ENCODE results near the gene CFAP44. TPM values are rescaled to one million over a fixed set of nuclear protein-coding genes. Genes with fewer than 3 reads are reported as not detected.
"Not testable (repeated sequence)": the region's sequence is repeated elsewhere in the genome, so short reads cannot be mapped to it uniquely, and the experiment has no call there.

Gene CFAP44, protein sequence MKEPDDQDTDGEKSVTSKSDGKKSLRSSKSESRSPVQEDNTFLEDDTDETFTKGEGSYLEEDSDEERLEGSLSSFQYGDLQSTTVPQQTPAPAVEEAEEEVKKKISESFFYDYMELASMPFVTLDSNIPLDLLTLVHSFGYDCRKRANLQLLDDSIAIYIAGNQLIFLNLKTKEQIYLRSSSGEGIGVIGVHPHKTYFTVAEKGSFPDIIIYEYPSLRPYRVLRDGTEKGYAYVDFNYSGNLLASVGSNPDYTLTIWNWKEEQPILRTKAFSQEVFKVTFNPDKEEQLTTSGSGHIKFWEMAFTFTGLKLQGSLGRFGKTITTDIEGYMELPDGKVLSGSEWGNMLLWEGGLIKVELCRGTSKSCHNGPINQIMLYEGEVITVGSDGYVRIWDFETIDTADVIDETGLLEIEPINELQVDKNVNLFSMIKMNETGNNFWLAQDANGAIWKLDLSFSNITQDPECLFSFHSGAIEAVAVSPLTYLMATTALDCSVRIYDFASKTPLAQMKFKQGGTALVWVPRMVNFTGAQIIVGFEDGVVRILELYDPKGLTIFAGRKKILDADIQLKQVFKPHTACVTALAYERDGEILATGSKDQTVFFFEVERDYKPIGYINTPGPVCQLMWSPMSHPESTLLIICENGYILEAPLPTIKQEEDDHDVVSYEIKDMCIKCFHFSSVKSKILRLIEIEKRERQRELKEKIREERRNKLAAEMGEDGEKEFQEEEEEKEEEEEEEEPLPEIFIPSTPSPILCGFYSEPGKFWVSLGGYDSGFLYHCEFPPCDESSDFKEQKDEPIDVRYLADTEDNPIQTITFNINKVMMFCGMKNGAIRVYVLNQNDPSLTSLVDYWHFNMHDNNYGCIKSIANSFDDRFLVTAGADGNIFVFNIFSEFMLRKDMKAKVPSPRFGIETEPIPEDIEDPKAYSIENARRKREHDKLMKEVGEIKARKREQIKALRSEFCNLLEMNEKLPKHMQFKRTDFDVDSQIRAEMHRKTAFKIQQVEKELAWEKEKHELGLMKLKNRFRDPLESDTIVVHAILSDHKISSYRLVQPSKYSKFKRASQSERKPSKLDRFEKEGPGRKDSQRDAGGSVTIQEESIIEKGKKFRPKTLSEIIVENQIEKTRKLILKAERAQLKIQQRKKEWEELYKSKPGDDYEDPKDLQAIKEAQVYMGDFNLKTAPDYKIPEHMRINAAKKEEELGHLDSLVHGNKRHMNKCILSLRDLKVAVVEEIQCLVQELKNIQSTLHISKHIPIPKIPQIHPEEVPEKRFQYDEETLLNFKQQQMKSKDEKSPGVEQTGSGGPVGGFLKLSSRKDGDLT (N-terminal part only)
- 11.9 TPM for polyA plus RNA-seq
- long read RNA-seq, donor 1, result 0 reads
- long read RNA-seq, donor 2, result 0 reads
- long read RNA-seq, donor 3, result 0 reads
- long read RNA-seq, donor 4, result 0 reads
- long read RNA-seq, donor 5, result 0 reads
- long read RNA-seq, donor 6, result 0 reads
- long read RNA-seq, donor 7, result 0 reads
- long read RNA-seq, donor 8, result 0 reads
- long read RNA-seq, donor 9, result 0 reads
- long read RNA-seq, donor 10, result 0 reads
- long read RNA-seq, donor 11, result 0 reads

DNA sequence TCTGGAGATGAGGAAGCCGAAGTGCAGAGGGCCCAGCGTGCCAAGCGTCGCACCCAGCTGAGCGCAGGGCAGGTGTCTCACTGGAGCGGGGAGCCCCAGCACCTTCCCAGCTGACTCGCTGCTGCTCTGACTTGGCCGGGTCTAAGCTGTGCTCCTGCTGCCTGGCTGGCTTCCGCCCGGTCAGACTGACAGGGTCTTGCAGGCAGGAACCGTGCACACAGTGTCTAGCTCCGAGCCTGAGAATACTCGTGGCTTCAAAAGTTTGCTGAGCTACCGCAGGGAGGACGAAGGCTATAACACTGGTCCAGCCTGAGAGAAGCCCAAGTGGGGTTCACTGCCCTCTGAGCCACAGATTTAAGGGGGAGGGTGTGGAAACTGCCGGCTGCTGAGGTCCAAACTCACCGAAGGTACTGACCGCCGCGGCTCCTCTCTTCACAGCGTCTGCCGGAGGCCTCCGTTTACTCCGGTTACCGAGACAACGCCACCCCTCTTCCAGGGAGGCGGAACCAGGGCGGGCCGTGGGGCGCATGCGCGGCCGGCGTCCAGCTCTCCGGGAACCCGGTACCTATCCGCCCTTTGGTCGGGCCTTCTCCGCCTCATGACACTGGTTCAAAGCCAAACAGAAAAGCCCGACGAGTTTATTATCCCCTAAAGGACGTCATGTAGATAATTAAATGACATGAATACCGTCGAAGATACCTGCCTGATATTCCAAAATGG, at the start of gene CFAP44:
TSS of gene CFAP44 (minus strand) at position 443 of the 720 bp plus-strand sequence. CDS start 7,829 bp downstream, outside the sequence.
- H3K4me1 ChIP-seq (ENCODE audit: control insufficient read depth, insufficient read depth, low read length), result peaks cover 12% of the 10 kb centered on the region

DNA sequence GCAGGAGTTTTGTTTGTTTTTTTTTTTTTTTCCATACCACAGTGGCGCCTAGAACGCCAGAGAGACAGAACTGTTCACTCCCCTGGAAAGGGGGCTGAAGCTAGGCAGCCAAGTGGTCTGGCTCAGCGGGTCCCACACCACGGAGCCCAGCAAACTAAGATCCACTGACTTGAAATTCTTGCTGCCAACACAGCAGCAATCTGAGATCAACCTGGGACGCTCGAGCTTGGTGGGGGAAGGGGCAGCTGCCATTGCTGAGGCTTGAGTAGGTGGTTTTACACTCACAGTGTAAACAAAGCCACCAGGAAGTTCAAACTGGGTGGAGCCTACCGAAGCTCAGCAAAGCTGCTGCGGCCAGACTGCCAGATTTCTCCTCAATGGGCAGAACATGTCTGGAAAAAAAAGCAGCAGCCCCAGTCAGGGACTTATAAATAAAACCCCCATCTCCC, 43.9 kb upstream of the CFAP44 start:
- H3K27me3 ChIP-seq (ENCODE audit: control insufficient read depth, insufficient read depth, low read length), result no peaks in the 10 kb centered on the region
- peaks cover 5% of the 10 kb centered on the region for H3K9me3 ChIP-seq (ENCODE audit: control insufficient read depth, low read depth, low read length)
- DNase-seq, result no peak
- no peak overlapping the region for H3K27ac ChIP-seq (ENCODE audit: low read length)
- WGBS (ENCODE audit: insufficient coverage, low lambda C conversion rate), result no CpG with 5 or more reads among the region's 8 CpGs
- peaks cover 18% of the 10 kb centered on the region for H3K36me3 ChIP-seq (ENCODE audit: control insufficient read depth, insufficient read depth, low read length)
- no peak overlapping the region for H3K4me3 ChIP-seq (ENCODE audit: low read length)
- no peaks in the 10 kb centered on the region for H3K4me1 ChIP-seq (ENCODE audit: control insufficient read depth, insufficient read depth, low read length)

More for the DNA sequence above, at the start of gene CFAP44:
- no peaks in the 10 kb centered on the region for H3K27me3 ChIP-seq (ENCODE audit: control insufficient read depth, insufficient read depth, low read length)
- peak within 1 kb of the TSS; percentile 5 for H3K27ac ChIP-seq (ENCODE audit: low read length)
- H3K36me3 ChIP-seq (ENCODE audit: control insufficient read depth, insufficient read depth, low read length), result no peaks in the 10 kb centered on the region
- H3K4me3 ChIP-seq (ENCODE audit: low read length), result peak within 1 kb of the TSS; percentile 49
- DNase-seq, result peak; percentile 92 to 94
- H3K9me3 ChIP-seq (ENCODE audit: control insufficient read depth, low read depth, low read length), result no peaks in the 10 kb centered on the region
- 0% methylated on average over 2 of the region's 44 CpGs for WGBS (ENCODE audit: insufficient coverage, low lambda C conversion rate)

DNA sequence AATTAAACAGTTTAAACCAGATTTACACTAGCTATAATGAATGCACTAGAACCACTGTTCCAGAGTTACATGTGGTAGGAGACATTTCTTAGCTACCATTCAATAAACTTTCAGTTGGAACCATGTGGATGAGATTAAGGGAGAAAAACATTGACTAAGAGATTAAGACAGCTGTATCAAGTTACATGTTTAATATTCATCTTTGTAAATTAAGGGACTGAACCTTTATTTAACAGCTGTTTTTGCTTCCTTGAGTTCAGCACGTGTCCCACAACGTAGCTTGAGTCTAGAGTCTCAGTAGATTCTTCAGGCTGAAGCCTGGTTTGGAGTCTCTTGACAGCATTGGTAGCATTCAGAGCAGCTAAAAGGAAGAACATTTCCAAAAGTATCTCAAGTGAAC, 27.2 kb upstream of the CFAP44 start:
- Histone ChIP-seq H3K36me3 (ENCODE audit: control insufficient read depth, insufficient read depth, low read length) (peaks cover 20% of the 10 kb centered on the region), H3K4me3 (ENCODE audit: low read length) (no peak overlapping the region), H3K27me3 (ENCODE audit: control insufficient read depth, insufficient read depth, low read length) (no peaks in the 10 kb centered on the region), H3K4me1 (ENCODE audit: control insufficient read depth, insufficient read depth, low read length) (no peaks in the 10 kb centered on the region), H3K27ac (ENCODE audit: low read length) (no peak overlapping the region), H3K9me3 (ENCODE audit: control insufficient read depth, low read depth, low read length) (no peaks in the 10 kb centered on the region)
- no peak for DNase-seq
- WGBS (ENCODE audit: insufficient coverage, low lambda C conversion rate), result no CpG with 5 or more reads among the region's 2 CpGs

GRCh38 chr3:113461488-113461887, 20.2 kb upstream of the CFAP44 start:
- Histone ChIP-seq H3K27me3 (ENCODE audit: control insufficient read depth, insufficient read depth, low read length) (no peaks in the 10 kb centered on the region), H3K4me1 (ENCODE audit: control insufficient read depth, insufficient read depth, low read length) (no peaks in the 10 kb centered on the region), H3K9me3 (ENCODE audit: control insufficient read depth, low read depth, low read length) (peaks cover 8% of the 10 kb centered on the region), H3K4me3 (ENCODE audit: low read length) (no peak overlapping the region), H3K27ac (ENCODE audit: low read length) (no peak overlapping the region), H3K36me3 (ENCODE audit: control insufficient read depth, insufficient read depth, low read length) (peaks cover 38% of the 10 kb centered on the region)
- no peak for DNase-seq

- not testable (repeated sequence) for H3K4me3 ChIP-seq (ENCODE audit: low read length); H3K9me3 ChIP-seq (ENCODE audit: control insufficient read depth, low read depth, low read length); H3K4me1 ChIP-seq (ENCODE audit: control insufficient read depth, insufficient read depth, low read length); DNase-seq; H3K27ac ChIP-seq (ENCODE audit: low read length); H3K27me3 ChIP-seq (ENCODE audit: control insufficient read depth, insufficient read depth, low read length)
- peaks cover 35% of the 10 kb centered on the region for H3K36me3 ChIP-seq (ENCODE audit: control insufficient read depth, insufficient read depth, low read length)
- no CpG with 5 or more reads among the region's 27 CpGs for WGBS (ENCODE audit: insufficient coverage, low lambda C conversion rate)
Measured at GRCh38 chr3:113458554-113458953, 17.3 kb upstream of the CFAP44 start.

- DNase-seq, result no peak
- H3K27me3 ChIP-seq (ENCODE audit: control insufficient read depth, insufficient read depth, low read length), result no peaks in the 10 kb centered on the region
- no peak overlapping the region for H3K4me3 ChIP-seq (ENCODE audit: low read length)
- H3K27ac ChIP-seq (ENCODE audit: low read length), result no peak overlapping the region
- H3K36me3 ChIP-seq (ENCODE audit: control insufficient read depth, insufficient read depth, low read length), result peaks cover 37% of the 10 kb centered on the region
- H3K4me1 ChIP-seq (ENCODE audit: control insufficient read depth, insufficient read depth, low read length), result no peaks in the 10 kb centered on the region
- peaks cover 8% of the 10 kb centered on the region for H3K9me3 ChIP-seq (ENCODE audit: control insufficient read depth, low read depth, low read length)
Measured at GRCh38 chr3:113455446-113455845, 14.2 kb upstream of the CFAP44 start.

GRCh38 chr3:113454630-113455029, 13.3 kb upstream of the CFAP44 start:
- no peak for DNase-seq
- Histone ChIP-seq H3K27ac (ENCODE audit: low read length) (no peak overlapping the region), H3K9me3 (ENCODE audit: control insufficient read depth, low read depth, low read length) (peaks cover 8% of the 10 kb centered on the region), H3K4me1 (ENCODE audit: control insufficient read depth, insufficient read depth, low read length) (no peaks in the 10 kb centered on the region), H3K36me3 (ENCODE audit: control insufficient read depth, insufficient read depth, low read length) (peaks cover 36% of the 10 kb centered on the region), H3K4me3 (ENCODE audit: low read length) (no peak overlapping the region), H3K27me3 (ENCODE audit: control insufficient read depth, insufficient read depth, low read length) (no peaks in the 10 kb centered on the region)
- no CpG with 5 or more reads among the region's 3 CpGs for WGBS (ENCODE audit: insufficient coverage, low lambda C conversion rate)

DNA sequence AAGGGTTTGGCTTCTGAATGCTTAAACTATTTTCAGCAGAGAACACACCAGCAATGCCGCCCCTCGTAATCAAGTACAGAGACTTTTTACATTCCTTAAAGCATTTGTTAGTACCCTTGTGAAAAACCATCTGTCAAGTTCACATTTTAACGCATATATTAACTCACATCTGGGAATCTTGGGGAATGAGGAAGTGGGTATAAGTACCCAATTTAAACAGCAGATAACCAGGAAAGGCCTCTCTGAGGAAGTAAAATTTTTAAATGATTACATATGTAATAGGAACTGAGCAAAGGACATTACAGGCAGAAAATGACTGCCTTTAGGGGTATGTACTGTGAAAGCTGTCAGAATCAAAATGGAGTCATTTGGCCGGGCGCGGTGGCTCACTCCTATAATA, 12.8 kb upstream of the CFAP44 start:
- peaks cover 35% of the 10 kb centered on the region for H3K36me3 ChIP-seq (ENCODE audit: control insufficient read depth, insufficient read depth, low read length)

GRCh38 chr3:113450911-113451310, 9.6 kb upstream of the CFAP44 start:
- H3K27ac ChIP-seq (ENCODE audit: low read length), result no peak overlapping the region
- no peaks in the 10 kb centered on the region for H3K4me1 ChIP-seq (ENCODE audit: control insufficient read depth, insufficient read depth, low read length)
- no peaks in the 10 kb centered on the region for H3K27me3 ChIP-seq (ENCODE audit: control insufficient read depth, insufficient read depth, low read length)
- H3K9me3 ChIP-seq (ENCODE audit: control insufficient read depth, low read depth, low read length), result no peaks in the 10 kb centered on the region
- H3K4me3 ChIP-seq (ENCODE audit: low read length), result no peak overlapping the region
- no peak for DNase-seq
- WGBS (ENCODE audit: insufficient coverage, low lambda C conversion rate), result no CpG with 5 or more reads among the region's 1 CpG
- peaks cover 30% of the 10 kb centered on the region for H3K36me3 ChIP-seq (ENCODE audit: control insufficient read depth, insufficient read depth, low read length)

More for the DNA sequence above, 12.8 kb upstream of the CFAP44 start:
- H3K27ac ChIP-seq (ENCODE audit: low read length), result no peak overlapping the region
- DNase-seq, result no peak
- WGBS (ENCODE audit: insufficient coverage, low lambda C conversion rate), result 100% methylated on average over 2 of the region's 6 CpGs
- no peaks in the 10 kb centered on the region for H3K4me1 ChIP-seq (ENCODE audit: control insufficient read depth, insufficient read depth, low read length)
- no peaks in the 10 kb centered on the region for H3K27me3 ChIP-seq (ENCODE audit: control insufficient read depth, insufficient read depth, low read length)
- no peak overlapping the region for H3K4me3 ChIP-seq (ENCODE audit: low read length)
- peaks cover 8% of the 10 kb centered on the region for H3K9me3 ChIP-seq (ENCODE audit: control insufficient read depth, low read depth, low read length)

Measured in large intestine (tissue), 12 donors.